GM21367 (cell line): ENCODE results near the gene SLC25A36.
"Not testable (repeated sequence)": the region's sequence is repeated elsewhere in the genome, so short reads cannot be mapped to it uniquely, and the experiment has no call there.

Experiments used
- ATAC-seq: cut with Tn5 transposase; IDR thresholded peaks from one replicate; pipeline ENCODE4 v1.9.1; 2021; ENCODE audit not compliant: unreplicated experiment

Gene SLC25A36

GRCh38 chr3:140994316-140994715 is 52.7 kb downstream of the SLC25A36 start:
- no peak for ATAC-seq

GRCh38 chr3:140994861-140995260 is 53.2 kb downstream of the SLC25A36 start:
- not testable (repeated sequence) for ATAC-seq

DNA sequence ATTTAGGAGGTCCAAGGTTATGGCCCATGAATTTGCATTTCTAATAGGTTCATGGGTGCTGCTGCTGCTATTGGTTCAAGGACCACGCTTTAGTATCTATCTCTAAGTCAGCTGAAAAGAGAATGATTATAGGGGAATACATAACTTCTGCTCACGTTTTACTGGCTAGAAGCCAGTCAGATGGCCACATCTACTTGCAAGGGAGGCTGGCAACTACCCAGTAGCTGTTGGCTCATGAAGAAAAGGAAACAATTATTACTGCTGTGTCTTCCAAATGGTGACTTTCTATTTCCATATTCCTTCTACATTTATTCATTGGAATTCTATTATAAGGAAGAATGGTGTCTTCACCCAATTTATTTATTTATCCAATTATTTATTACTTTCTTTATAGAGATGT is 54.2 kb downstream of the SLC25A36 start:
- ATAC-seq: no peak

- ATAC-seq: no peak
Measured at GRCh38 chr3:141000027-141000663, 58.5 kb downstream of the SLC25A36 start.

GRCh38 chr3:141000686-141001085 is 59.0 kb downstream of the SLC25A36 start:
- no peak for ATAC-seq

DNA sequence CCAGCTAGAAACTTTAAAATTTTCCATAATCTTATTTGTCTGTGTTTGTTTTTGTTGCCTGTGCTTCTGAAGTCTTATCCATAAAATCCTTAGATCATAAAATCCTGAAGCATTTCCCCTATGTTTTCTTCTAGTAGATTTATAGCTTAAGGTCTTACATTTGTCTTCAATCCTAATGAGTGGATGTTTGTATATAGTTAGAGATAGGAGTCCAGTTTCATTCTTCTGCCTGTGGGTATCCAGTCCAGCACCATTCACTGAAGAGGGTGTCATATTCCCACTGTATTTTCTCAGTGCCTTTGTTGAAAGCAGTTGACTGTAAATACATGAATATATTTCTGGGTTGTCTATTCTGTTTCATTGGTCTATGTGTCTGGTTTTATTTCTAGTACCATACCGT is 64.7 kb downstream of the SLC25A36 start:
- ATAC-seq: no peak

- ATAC-seq: no peak
Measured at GRCh38 chr3:141009496-141009895, 67.9 kb downstream of the SLC25A36 start.

DNA sequence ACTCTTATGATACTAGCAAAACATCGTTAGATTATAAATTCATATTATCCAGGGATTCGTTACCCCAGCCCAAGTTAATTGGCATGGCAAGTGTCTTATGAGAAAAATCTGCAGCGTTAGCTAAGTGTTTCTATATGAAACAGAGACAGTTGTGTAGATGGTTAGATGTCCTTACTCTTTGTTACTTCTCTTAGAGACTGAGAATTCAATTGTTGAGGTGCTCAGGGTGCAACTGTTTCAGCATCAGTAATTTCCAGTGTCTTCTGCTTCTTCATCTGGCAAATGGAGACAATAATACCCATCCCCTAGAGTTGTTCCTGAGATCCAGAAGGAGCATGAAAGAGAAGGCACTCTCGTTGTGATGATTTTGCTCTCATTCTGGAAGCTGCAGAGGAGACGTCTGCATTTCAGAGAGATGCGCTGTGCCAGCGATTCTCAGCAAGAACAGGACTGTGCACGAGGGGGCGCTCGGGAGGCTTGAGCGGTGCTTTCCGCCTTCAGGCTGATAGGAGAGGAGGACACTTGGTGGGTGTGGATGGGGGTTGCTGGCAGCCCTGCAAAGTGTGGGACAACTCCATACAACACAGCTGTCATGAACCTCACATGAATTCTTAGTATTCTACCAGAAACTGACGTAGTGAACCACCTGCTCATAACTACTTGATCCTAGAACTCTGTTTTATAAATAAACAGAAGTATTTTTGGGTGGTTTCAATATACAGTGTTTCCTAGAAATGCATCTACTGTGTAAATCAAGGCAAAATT is 69.8 kb downstream of the SLC25A36 start:
- peak; percentile 77 for ATAC-seq

DNA sequence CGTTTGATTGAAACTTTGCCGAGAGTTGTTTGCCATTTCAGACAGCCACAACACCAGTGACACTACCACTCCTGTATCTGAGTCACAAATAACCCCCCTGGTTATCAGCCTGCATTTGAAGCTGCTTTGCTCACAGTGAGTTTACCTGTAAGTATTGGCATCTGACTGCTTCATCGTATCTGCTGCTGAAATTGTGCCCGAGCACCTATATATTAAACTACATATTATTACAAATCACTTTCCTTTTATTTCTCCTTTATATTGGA is 70.3 kb downstream of the SLC25A36 start:
- ATAC-seq: no peak

GRCh38 chr3:141012571-141012970 is 70.9 kb downstream of the SLC25A36 start:
- ATAC-seq: no peak

- ATAC-seq: no peak
Measured at GRCh38 chr3:141015481-141015880, 73.8 kb downstream of the SLC25A36 start.

- ATAC-seq: not testable (repeated sequence)
Measured at GRCh38 chr3:141017366-141018322, 76.0 kb downstream of the SLC25A36 start.

- no peak for ATAC-seq
Measured at GRCh38 chr3:141019244-141019643, 77.6 kb downstream of the SLC25A36 start.

- ATAC-seq: no peak
Measured at GRCh38 chr3:141020143-141020830, 78.7 kb downstream of the SLC25A36 start.

GRCh38 chr3:141021261-141021660 is 79.6 kb downstream of the SLC25A36 start:
- no peak for ATAC-seq
